SK-N-SH (cell line): ENCODE data around the gene NSUN4. TPM values are rescaled to one million over a fixed set of nuclear protein-coding genes. Genes with fewer than 3 reads are reported as not detected.

Experiments used
- CTCF ChIA-PET: fragments of 300-600, 350-600 bp; formaldehyde crosslinking; extraction: SDS; loops from one replicate; lab custom pipeline; 2021; lab: Yijun Ruan, JAX
- POLR2A ChIA-PET: fragments of 350-600 bp; sonication (Branson Sonifier 250); formaldehyde crosslinking; extraction: SDS; loops from one replicate; lab custom pipeline; 2020; ENCODE audit warnings: antibody characterized with exemption, inconsistent platforms; lab: Yijun Ruan, JAX
- DNase-seq: peaks from one replicate; pipeline ENCODE4 v3.0.0; 2012
- H2AFZ ChIP-seq: fragments of 200-600 bp; sonication (generic); 2 replicates; pipeline ENCODE4 v1.8.1; 2016; ENCODE audit warnings: antibody characterized with exemption, mild to moderate bottlenecking, low read depth
- H3F3A ChIP-seq: fragments of 200-600 bp; sonication (generic); replicated peaks from 2 replicates; pipeline ENCODE3; 2016; ENCODE audit warnings: antibody characterized with exemption, mild to moderate bottlenecking; ENCODE audit not compliant: insufficient read depth
- H3K27ac ChIP-seq, 2 experiments: fragments of 200-500 bp in 1 of 2; fragments of 200-600 bp in 1 of 2; sonication (Bioruptor generic) in 1 of 2; sonication (generic), shearing (Covaris generic) in 1 of 2; 2 replicates each; pipeline versions ENCODE4 v1.5.1 to v1.6.1; 2014 to 2016; ENCODE audit warnings: low read depth in 2 of 2, inconsistent platforms in 1 of 2, low read length in 1 of 2, mild to moderate bottlenecking in 1 of 2, mixed read lengths in 1 of 2
- H3K27me3 ChIP-seq: fragments of 200-600 bp; sonication (generic), shearing (Covaris generic); 2 replicates; pipeline ENCODE4 v1.6.1; 2016; ENCODE audit warnings: mixed run types; ENCODE audit not compliant: insufficient read depth
- H3K36me3 ChIP-seq, 2 experiments: fragments of 200-500 bp in 1 of 2; fragments of 200-600 bp in 1 of 2; sonication (Bioruptor generic) in 1 of 2; sonication (generic) in 1 of 2; replicated peaks in 1 of 2; 2 replicates each; pipeline versions ENCODE3 to v1.5.1; 2014 to 2016; ENCODE audit warnings: low read length in 1 of 2, mild to moderate bottlenecking in 1 of 2; ENCODE audit not compliant: insufficient read depth in 2 of 2, control insufficient read depth in 1 of 2
- H3K4me1 ChIP-seq, 2 experiments: fragments of 200-500 bp in 1 of 2; fragments of 200-600 bp in 1 of 2; sonication (Bioruptor generic) in 1 of 2; sonication (generic), shearing (Covaris generic) in 1 of 2; 2 replicates each; pipeline versions ENCODE4 v1.5.1 to v1.6.1; 2014 to 2016; ENCODE audit warnings: low read depth in 1 of 2, low read length in 1 of 2, mixed run types in 1 of 2; ENCODE audit not compliant: insufficient read depth in 2 of 2, control insufficient read depth in 1 of 2
- H3K4me2 ChIP-seq: fragments of 200-600 bp; sonication (generic), shearing (Covaris generic); 2 replicates; pipeline ENCODE4 v1.6.1; 2017; ENCODE audit warnings: mixed run types
- H3K4me3 ChIP-seq, 2 experiments: fragments of 200-500 bp in 1 of 2; fragments of 200-600 bp in 1 of 2; sonication (Bioruptor generic) in 1 of 2; sonication (generic), shearing (Covaris generic) in 1 of 2; 2 replicates each; pipeline versions ENCODE4 v1.5.1 to v1.8.1; 2014 to 2016; ENCODE audit warnings: low read depth in 2 of 2, inconsistent platforms in 1 of 2, low read length in 1 of 2, mild to moderate bottlenecking in 1 of 2, mixed read lengths in 1 of 2, moderate library complexity in 1 of 2
- H3K79me2 ChIP-seq: fragments of 200-600 bp; sonication (generic); 2 replicates; pipeline ENCODE4 v1.8.1; 2017; ENCODE audit warnings: mild to moderate bottlenecking; ENCODE audit not compliant: insufficient read depth
- H3K9ac ChIP-seq: fragments of 200-600 bp; sonication (generic); 2 replicates; pipeline ENCODE4 v1.6.1; 2017; ENCODE audit warnings: mixed run types
- H3K9me2 ChIP-seq: fragments of 200-600 bp; sonication (generic); 2 replicates; pipeline ENCODE4 v1.6.1; 2017; ENCODE audit warnings: mixed run types
- H3K9me3 ChIP-seq: fragments of 200-600 bp; sonication (generic); 2 replicates; pipeline ENCODE4 v1.6.1; 2017; ENCODE audit warnings: mixed run types, mild to moderate bottlenecking, moderate library complexity
- H4K20me1 ChIP-seq: fragments of 200-600 bp; sonication (generic); 2 replicates; pipeline ENCODE4 v1.6.1; 2017; ENCODE audit warnings: mild to moderate bottlenecking, mixed run types; ENCODE audit not compliant: insufficient read depth
- CHD2 ChIP-seq: fragments of 150-350 bp; IDR thresholded peaks from 2 replicates; pipeline ENCODE4 v1.6.1; 2018; ENCODE audit warnings: low read length; ENCODE audit not compliant: partially characterized antibody
- CTCF ChIP-seq: fragments of 200-600 bp; sonication (generic); IDR thresholded peaks from 2 replicates; pipeline ENCODE4 v1.6.1; 2017; ENCODE audit warnings: antibody characterized with exemption, mild to moderate bottlenecking, moderate library complexity
- EP300 ChIP-seq, 2 experiments: IDR thresholded peaks; 2 replicates each; pipeline versions ENCODE4 v1.4.0 to v1.6.1; 2012; ENCODE audit warnings: borderline replicate concordance in 1 of 2, low read depth in 1 of 2, low read length in 1 of 2
- FOSL2 ChIP-seq: IDR thresholded peaks from 2 replicates; pipeline ENCODE4 v1.4.0; 2012; ENCODE audit warnings: low read depth, mild to moderate bottlenecking, moderate library complexity, borderline replicate concordance
- GATA2 ChIP-seq: sonication (generic); formaldehyde crosslinking; IDR thresholded peaks from 2 replicates; pipeline ENCODE4 v1.5.0; 2020; ENCODE audit warnings: mild to moderate bottlenecking, missing genetic modification reagents
- JUND ChIP-seq: IDR thresholded peaks from 2 replicates; pipeline ENCODE4 v1.4.0; 2012
- MEF2A ChIP-seq: IDR thresholded peaks from 2 replicates; pipeline ENCODE4 v1.4.0; 2012; ENCODE audit warnings: low read depth, borderline replicate concordance
- NFIC ChIP-seq: IDR thresholded peaks from 2 replicates; pipeline ENCODE4 v1.4.0; 2012; ENCODE audit warnings: borderline replicate concordance
- RAD21 ChIP-seq: IDR thresholded peaks from 2 replicates; pipeline ENCODE4 v1.6.1; 2012; ENCODE audit warnings: mild to moderate bottlenecking, low read length
- REST ChIP-seq: IDR thresholded peaks from 2 replicates; pipeline ENCODE4 v1.6.1; 2012; ENCODE audit warnings: mild to moderate bottlenecking, low read depth, low read length, moderate library complexity
- RFX5 ChIP-seq: IDR thresholded peaks from 2 replicates; pipeline ENCODE4 v1.6.1; 2012; ENCODE audit warnings: mild to moderate bottlenecking, improper control_type of control experiment, low read length
- RXRA ChIP-seq: IDR thresholded peaks from 2 replicates; pipeline ENCODE4 v1.4.0; 2012; ENCODE audit warnings: low read depth, mild to moderate bottlenecking, borderline replicate concordance
- SMC3 ChIP-seq: IDR thresholded peaks from 2 replicates; pipeline ENCODE4 v1.6.1; 2012; ENCODE audit warnings: low read depth, low read length, improper control_type of control experiment
- TAF1 ChIP-seq: IDR thresholded peaks from 2 replicates; pipeline ENCODE4 v1.6.1; 2012; ENCODE audit warnings: low read depth, mild to moderate bottlenecking, low read length, moderate library complexity, borderline replicate concordance
- TCF12 ChIP-seq: IDR thresholded peaks from 2 replicates; pipeline ENCODE4 v1.4.0; 2012
- TEAD4 ChIP-seq: IDR thresholded peaks from 2 replicates; pipeline ENCODE4 v1.4.0; 2012; ENCODE audit warnings: mild to moderate bottlenecking, borderline replicate concordance; ENCODE audit not compliant: insufficient read depth
- ZBTB33 ChIP-seq: IDR thresholded peaks from 2 replicates; pipeline ENCODE4 v1.4.0; 2012; ENCODE audit warnings: low read depth, borderline replicate concordance
- WGBS: methylation state at CpG from one replicate; pipeline ENCODE4 v1.1.6; 2017; ENCODE audit warnings: low lambda C conversion rate; 5-methylcytosine and 5-hydroxymethylcytosine counted together
- polyA plus RNA-seq, 3 experiments: library from polyadenylated mRNA; depleted of rRNA; stranded (reverse); fragments of >200 nt; gene quantifications; 2 replicates each; pipeline ENCODE4 v1.2.3, GENCODE V29; 2012
- TF ChIP-seq, protein P1 (sequence below): IDR thresholded peaks from 2 replicates; pipeline ENCODE4 v1.4.0; 2012; ENCODE audit warnings: low read depth
- TF ChIP-seq, protein P2 (sequence below): IDR thresholded peaks from 2 replicates; pipeline ENCODE4 v1.4.0; 2012; ENCODE audit warnings: low read depth, borderline replicate concordance

NSUN4 gene
- polyA plus RNA-seq, 1 of the 3 experiments (the other 2 are of a cell fraction): 14.7 TPM

DNA sequence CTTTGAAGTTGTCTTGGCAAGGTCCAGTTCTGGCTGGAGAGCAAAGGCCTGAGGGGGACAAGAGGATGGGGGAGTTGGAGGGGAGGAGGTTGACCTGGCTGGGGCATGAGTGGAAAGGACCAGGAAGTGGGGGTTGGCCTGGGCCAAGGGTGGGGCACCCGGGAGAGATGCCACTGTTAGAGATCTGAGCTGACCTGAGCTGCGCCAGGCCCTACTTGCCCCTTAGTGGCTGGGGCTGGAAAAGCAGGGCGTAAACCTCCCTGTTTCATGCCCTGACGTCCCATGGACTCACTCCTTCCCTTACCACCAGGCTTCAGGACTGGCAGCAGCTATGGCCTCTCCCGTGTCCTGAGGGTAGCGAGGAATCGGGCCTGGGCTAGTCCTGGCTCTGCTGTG is 70.4 kb downstream of the NSUN4 start:
- CTCF ChIA-PET: interaction anchor here (0.9 to 3.7 kb wide), 4 partner anchors 116 to 123 kb away, joined by 3 to 15 read pairs (median 5); no protein-coding TSS in a partner anchor
- no peak for DNase-seq
- no peak overlapping the region for H3K27ac ChIP-seq
- WGBS: 53% methylated on average over 2 of the region's 7 CpGs
- H3K27me3 ChIP-seq: no peaks in the 10 kb centered on the region
- H3K36me3 ChIP-seq: no peaks in the 10 kb centered on the region
- TF ChIP-seq ZBTB33 (no peak), MEF2A (no peak), TAF1 (no peak), CTCF (no peak), TCF12 (no peak), REST (no peak), RXRA (no peak), NFIC (no peak), GATA2 (CRISPR knock-in tag) (no peak), RAD21 (no peak), SMC3 (no peak), TEAD4 (no peak), FOSL2 (no peak), JUND (no peak), CHD2 (no peak), RFX5 (no peak), EP300 (IDR thresholded peaks at IDR 0.05; ENCODE audit: borderline replicate concordance in 1 of 2, low read depth in 1 of 2, low read length in 1 of 2) (no peak)
- TF ChIP-seq, protein P1, sequence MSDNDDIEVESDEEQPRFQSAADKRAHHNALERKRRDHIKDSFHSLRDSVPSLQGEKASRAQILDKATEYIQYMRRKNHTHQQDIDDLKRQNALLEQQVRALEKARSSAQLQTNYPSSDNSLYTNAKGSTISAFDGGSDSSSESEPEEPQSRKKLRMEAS: no peak
- TF ChIP-seq, protein P2, sequence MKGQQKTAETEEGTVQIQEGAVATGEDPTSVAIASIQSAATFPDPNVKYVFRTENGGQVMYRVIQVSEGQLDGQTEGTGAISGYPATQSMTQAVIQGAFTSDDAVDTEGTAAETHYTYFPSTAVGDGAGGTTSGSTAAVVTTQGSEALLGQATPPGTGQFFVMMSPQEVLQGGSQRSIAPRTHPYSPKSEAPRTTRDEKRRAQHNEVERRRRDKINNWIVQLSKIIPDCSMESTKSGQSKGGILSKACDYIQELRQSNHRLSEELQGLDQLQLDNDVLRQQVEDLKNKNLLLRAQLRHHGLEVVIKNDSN: no peak
- H3K79me2 ChIP-seq: no peaks in the 10 kb centered on the region
- no peak overlapping the region for H2AFZ ChIP-seq
- no peaks in the 10 kb centered on the region for H3K9me3 ChIP-seq
- H3K4me3 ChIP-seq: no peak overlapping the region
- POLR2A ChIA-PET: no interaction called here
- H4K20me1 ChIP-seq: no peaks in the 10 kb centered on the region
- no peak overlapping the region for H3K4me2 ChIP-seq
- no peak overlapping the region for H3K9ac ChIP-seq
- H3K9me2 ChIP-seq: no peaks in the 10 kb centered on the region
- H3K4me1 ChIP-seq: no peaks in the 10 kb centered on the region; a peak in 1 of 4 replicates
- H3F3A ChIP-seq: no peaks in the 10 kb centered on the region
